ENCODE data around the gene AKR1E2. TPM values are rescaled to one million over a fixed set of nuclear protein-coding genes. Genes with fewer than 3 reads are reported as not detected.

AKR1E2 gene
- total RNA-seq, 2 experiments from 2014 or later = 5.1 to 5.6 TPM

- H3K27ac Mint-ChIP-seq = peak overlapping the region; percentile 65
Measured at GRCh38 chr10:4826792-4827324, 851 bp downstream of the AKR1E2 start.

GRCh38 chr10:4828005-4828404 lies 2.0 kb downstream of the AKR1E2 start:
- DNase-seq = no peak
- peaks cover 3% of the 10 kb centered on the region for H3K9me3 Mint-ChIP-seq
- H3K27me3 Mint-ChIP-seq = peaks cover 39% of the 10 kb centered on the region
- no peak overlapping the region for H3K27ac Mint-ChIP-seq
- H3K36me3 Mint-ChIP-seq = peaks cover 12% of the 10 kb centered on the region
- peaks cover 14% of the 10 kb centered on the region for H3K4me1 Mint-ChIP-seq
- no peak overlapping the region for H3K4me3 Mint-ChIP-seq

More at GRCh38 chr10:4826792-4827324, 851 bp downstream of the AKR1E2 start:
- peak overlapping the region; percentile 79 for H3K4me3 Mint-ChIP-seq
- DNase-seq = no peak
- H3K9me3 Mint-ChIP-seq = peaks cover 3% of the 10 kb centered on the region
- peaks cover 11% of the 10 kb centered on the region for H3K36me3 Mint-ChIP-seq
- peaks cover 14% of the 10 kb centered on the region for H3K4me1 Mint-ChIP-seq
- peaks cover 39% of the 10 kb centered on the region for H3K27me3 Mint-ChIP-seq

- peaks cover 3% of the 10 kb centered on the region for H3K9me3 Mint-ChIP-seq
- H3K27ac Mint-ChIP-seq = no peak overlapping the region
- H3K36me3 Mint-ChIP-seq = peaks cover 19% of the 10 kb centered on the region
- H3K4me3 Mint-ChIP-seq = no peak overlapping the region
- peaks cover 21% of the 10 kb centered on the region for H3K4me1 Mint-ChIP-seq
- no peak for DNase-seq
- H3K27me3 Mint-ChIP-seq = peaks cover 27% of the 10 kb centered on the region
Measured at GRCh38 chr10:4830551-4830950, 4.5 kb downstream of the AKR1E2 start.

DNA sequence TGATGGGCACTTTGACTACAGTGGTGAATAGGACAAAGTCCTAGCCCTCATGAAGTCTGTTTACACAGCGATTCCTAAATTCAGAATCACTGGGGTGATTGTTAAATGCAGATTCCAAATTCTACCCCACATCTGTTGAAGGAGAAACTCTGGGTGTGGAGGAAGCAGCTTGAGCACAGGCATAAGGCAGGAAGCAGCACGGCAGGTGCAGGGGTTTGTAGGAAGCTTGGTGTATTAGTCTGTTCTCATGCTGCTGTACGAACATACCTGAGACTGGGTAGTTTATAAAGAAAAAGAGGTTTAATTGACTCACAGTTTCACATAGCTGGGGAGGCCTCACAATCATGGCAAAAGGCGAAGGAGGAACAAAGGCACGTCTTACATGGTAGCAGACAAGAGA lies 5.1 kb downstream of the AKR1E2 start:
- H3K4me3 Mint-ChIP-seq = no peak overlapping the region
- no peaks in the 10 kb centered on the region for H3K9me3 Mint-ChIP-seq
- peaks cover 23% of the 10 kb centered on the region for H3K27me3 Mint-ChIP-seq
- DNase-seq = no peak
- peaks cover 20% of the 10 kb centered on the region for H3K36me3 Mint-ChIP-seq
- no peak overlapping the region for H3K27ac Mint-ChIP-seq
- H3K4me1 Mint-ChIP-seq = peaks cover 21% of the 10 kb centered on the region

GRCh38 chr10:4833286-4833685 lies 7.3 kb downstream of the AKR1E2 start:
- H3K9me3 Mint-ChIP-seq = no peaks in the 10 kb centered on the region
- H3K27ac Mint-ChIP-seq = no peak overlapping the region
- H3K4me1 Mint-ChIP-seq = peaks cover 25% of the 10 kb centered on the region
- H3K4me3 Mint-ChIP-seq = no peak overlapping the region
- peaks cover 7% of the 10 kb centered on the region for H3K27me3 Mint-ChIP-seq
- DNase-seq = no peak
- peaks cover 28% of the 10 kb centered on the region for H3K36me3 Mint-ChIP-seq

DNA sequence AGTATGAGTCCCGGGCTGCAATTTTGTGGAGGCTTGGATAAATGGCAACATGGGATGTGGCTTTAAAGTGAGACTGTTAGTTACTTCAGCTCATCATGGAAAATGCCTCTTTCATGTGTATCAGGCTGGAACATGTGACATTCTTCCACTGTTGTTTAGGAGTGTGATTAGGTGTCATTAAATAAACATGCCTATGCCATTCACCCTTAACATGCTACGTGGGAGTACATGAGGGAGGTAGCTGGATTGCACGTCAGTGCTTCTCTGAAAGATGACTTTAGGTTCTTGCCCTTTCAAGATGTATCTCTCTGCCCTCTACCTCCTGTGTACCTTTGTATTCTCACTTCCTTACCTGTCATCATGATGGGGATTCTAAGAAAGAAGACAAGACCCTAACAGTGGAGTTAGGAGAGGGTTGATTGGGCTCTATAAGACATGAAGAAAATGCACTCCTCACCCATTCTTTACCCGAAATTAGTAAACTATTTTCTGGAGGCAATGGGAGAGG lies 8.9 kb downstream of the AKR1E2 start:
- H3K27ac Mint-ChIP-seq = peak overlapping the region; percentile 13
- DNase-seq = no peak
- peaks cover 25% of the 10 kb centered on the region for H3K4me1 Mint-ChIP-seq
- H3K36me3 Mint-ChIP-seq = peaks cover 28% of the 10 kb centered on the region
- H3K4me3 Mint-ChIP-seq = no peak overlapping the region
- H3K27me3 Mint-ChIP-seq = no peaks in the 10 kb centered on the region
- H3K9me3 Mint-ChIP-seq = no peaks in the 10 kb centered on the region

DNA sequence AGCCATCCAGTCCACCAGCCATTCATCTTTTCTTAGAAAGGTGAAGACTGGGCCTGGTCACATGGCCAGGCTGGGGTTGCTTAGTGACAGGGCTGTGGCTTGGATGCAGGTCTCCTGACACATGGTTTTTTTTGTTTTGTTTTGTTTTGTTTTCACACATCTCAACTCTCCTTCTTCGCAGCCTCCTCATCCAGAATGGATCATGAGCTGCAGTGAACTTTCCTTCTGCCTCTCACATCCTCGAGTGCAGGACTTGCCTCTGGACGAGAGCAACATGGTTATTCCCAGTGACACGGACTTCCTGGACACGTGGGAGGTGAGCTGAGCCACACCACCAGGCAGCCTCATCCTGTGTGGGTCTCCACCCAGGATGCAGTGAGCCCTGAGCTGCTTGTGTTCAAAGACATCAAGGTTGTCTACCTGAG lies 9.5 kb downstream of the AKR1E2 start:
- H3K4me3 Mint-ChIP-seq = no peak overlapping the region
- peaks cover 23% of the 10 kb centered on the region for H3K4me1 Mint-ChIP-seq
- H3K36me3 Mint-ChIP-seq = peaks cover 26% of the 10 kb centered on the region
- no peaks in the 10 kb centered on the region for H3K27me3 Mint-ChIP-seq
- no peak for DNase-seq
- no peak overlapping the region for H3K27ac Mint-ChIP-seq
- H3K9me3 Mint-ChIP-seq = no peaks in the 10 kb centered on the region

GRCh38 chr10:4836416-4836969 lies 10.5 kb downstream of the AKR1E2 start:
- Mint-ChIP-seq H3K27me3 (no peaks in the 10 kb centered on the region), H3K4me3 (no peak overlapping the region), H3K36me3 (peaks cover 21% of the 10 kb centered on the region), H3K27ac (no peak overlapping the region), H3K9me3 (no peaks in the 10 kb centered on the region), H3K4me1 (peaks cover 21% of the 10 kb centered on the region)
- DNase-seq = no peak

DNA sequence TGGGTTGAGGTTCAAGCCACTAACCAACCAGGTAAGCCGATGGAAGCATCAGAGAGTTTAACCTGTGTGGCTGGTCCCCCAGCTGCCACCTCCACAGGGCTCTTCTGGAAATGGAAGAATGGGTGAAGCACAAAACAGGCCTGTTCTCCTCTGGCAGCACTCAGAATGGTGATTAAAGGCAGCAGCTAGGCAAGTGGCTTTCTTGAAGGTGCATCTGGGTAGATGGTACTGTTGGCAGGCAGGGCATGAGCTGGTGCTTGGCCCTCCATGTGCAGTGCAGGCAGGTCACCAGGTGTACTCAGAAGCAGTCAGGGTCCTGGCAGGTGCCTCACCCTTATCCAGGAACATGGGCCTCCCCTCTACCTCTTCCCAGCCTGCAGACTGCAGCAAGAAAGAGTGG lies 11.5 kb downstream of the AKR1E2 start:
- Mint-ChIP-seq H3K9me3 (no peaks in the 10 kb centered on the region), H3K27me3 (no peaks in the 10 kb centered on the region), H3K27ac (no peak overlapping the region), H3K4me3 (no peak overlapping the region), H3K36me3 (peaks cover 19% of the 10 kb centered on the region), H3K4me1 (peaks cover 21% of the 10 kb centered on the region)
- no peak for DNase-seq

DNA sequence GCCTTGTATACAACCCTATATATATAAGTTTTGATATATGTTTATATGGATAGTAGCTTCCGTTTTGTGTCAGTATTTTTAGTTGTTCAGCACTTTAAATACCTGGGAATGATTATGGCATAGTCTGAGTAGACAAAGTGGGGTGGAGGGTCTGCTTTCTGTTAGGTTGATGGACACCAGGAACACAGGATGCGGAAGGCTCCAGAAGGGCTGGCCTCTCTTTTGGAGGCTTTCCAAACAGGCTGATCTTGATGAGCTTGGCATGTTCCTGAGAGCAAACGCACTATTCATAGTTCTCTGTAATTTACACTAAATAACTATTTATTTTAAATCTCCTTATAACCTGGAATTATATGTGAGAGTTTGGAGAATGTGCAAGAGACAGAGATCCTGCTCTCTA lies 12.7 kb downstream of the AKR1E2 start:
- Mint-ChIP-seq H3K4me3 (no peak overlapping the region), H3K9me3 (no peaks in the 10 kb centered on the region), H3K27me3 (no peaks in the 10 kb centered on the region), H3K4me1 (peaks cover 21% of the 10 kb centered on the region), H3K27ac (no peak overlapping the region), H3K36me3 (peaks cover 16% of the 10 kb centered on the region)
- DNase-seq = no peak

- no peak for DNase-seq
- no peak overlapping the region for H3K27ac Mint-ChIP-seq
- H3K9me3 Mint-ChIP-seq = no peaks in the 10 kb centered on the region
- no peaks in the 10 kb centered on the region for H3K27me3 Mint-ChIP-seq
- H3K36me3 Mint-ChIP-seq = peaks cover 14% of the 10 kb centered on the region
- H3K4me1 Mint-ChIP-seq = peaks cover 21% of the 10 kb centered on the region
- no peak overlapping the region for H3K4me3 Mint-ChIP-seq
Measured at GRCh38 chr10:4839353-4839752, 13.3 kb downstream of the AKR1E2 start.

GRCh38 chr10:4840151-4840550 lies 14.1 kb downstream of the AKR1E2 start:
- Mint-ChIP-seq H3K27ac (no peak overlapping the region), H3K9me3 (no peaks in the 10 kb centered on the region), H3K4me3 (no peak overlapping the region), H3K36me3 (peaks cover 12% of the 10 kb centered on the region), H3K27me3 (no peaks in the 10 kb centered on the region), H3K4me1 (peaks cover 16% of the 10 kb centered on the region)
- DNase-seq = no peak

GRCh38 chr10:4843525-4844180 lies 17.6 kb downstream of the AKR1E2 start:
- H3K27me3 Mint-ChIP-seq = no peaks in the 10 kb centered on the region
- DNase-seq = no peak
- no peak overlapping the region for H3K4me3 Mint-ChIP-seq
- H3K9me3 Mint-ChIP-seq = no peaks in the 10 kb centered on the region
- H3K27ac Mint-ChIP-seq = no peak overlapping the region
- H3K36me3 Mint-ChIP-seq = no peaks in the 10 kb centered on the region
- H3K4me1 Mint-ChIP-seq = no peaks in the 10 kb centered on the region

DNA sequence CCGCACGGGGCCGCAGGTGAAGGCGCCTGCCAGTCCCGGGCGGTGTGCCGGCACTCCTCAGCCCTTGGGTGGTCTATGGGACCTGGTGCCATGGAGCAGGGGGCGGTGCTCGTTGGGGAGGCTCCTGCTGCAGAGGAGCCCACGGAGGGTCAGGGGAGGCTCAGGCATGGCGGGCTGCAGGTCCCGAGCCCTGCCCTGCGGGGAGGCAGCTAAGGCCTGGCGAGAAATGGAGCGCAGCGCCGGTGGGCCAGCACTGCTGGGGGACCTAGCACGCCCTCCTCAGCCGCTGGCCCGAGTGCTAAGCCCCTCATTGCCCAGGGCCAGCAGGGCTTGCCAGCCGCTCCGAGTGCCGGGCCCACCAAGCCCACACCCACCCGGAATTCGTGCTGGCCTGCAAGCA lies 18.9 kb downstream of the AKR1E2 start:
- peaks cover 1% of the 10 kb centered on the region for H3K36me3 Mint-ChIP-seq
- DNase-seq = no peak
- H3K4me3 Mint-ChIP-seq = no peak overlapping the region
- H3K27ac Mint-ChIP-seq = no peak overlapping the region
- no peaks in the 10 kb centered on the region for H3K9me3 Mint-ChIP-seq
- H3K27me3 Mint-ChIP-seq = no peaks in the 10 kb centered on the region
- peaks cover 8% of the 10 kb centered on the region for H3K4me1 Mint-ChIP-seq

DNA sequence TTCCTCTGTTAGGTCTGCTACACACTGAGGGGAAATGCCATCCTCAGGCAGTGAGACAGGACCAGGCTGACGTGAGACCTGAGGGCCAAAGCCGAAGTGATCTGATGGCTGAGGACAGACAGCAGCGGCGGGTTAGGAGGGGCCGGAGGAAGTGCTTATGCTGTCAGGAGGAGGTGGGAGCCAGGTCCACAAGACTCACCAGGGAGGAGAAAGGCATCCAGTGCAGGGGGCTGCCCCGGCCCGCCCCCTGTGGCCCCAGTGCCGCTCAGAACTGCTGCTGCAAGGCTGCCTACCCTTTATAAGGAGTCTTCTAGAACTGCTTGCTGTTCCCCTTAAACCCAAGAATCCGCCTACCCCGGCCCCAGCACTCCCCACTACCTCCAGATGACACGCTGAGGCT lies 19.8 kb downstream of the AKR1E2 start:
- no peak overlapping the region for H3K27ac Mint-ChIP-seq
- no peak overlapping the region for H3K4me3 Mint-ChIP-seq
- no peaks in the 10 kb centered on the region for H3K9me3 Mint-ChIP-seq
- DNase-seq = no peak
- peaks cover 1% of the 10 kb centered on the region for H3K36me3 Mint-ChIP-seq
- H3K27me3 Mint-ChIP-seq = no peaks in the 10 kb centered on the region
- H3K4me1 Mint-ChIP-seq = peaks cover 12% of the 10 kb centered on the region

DNA sequence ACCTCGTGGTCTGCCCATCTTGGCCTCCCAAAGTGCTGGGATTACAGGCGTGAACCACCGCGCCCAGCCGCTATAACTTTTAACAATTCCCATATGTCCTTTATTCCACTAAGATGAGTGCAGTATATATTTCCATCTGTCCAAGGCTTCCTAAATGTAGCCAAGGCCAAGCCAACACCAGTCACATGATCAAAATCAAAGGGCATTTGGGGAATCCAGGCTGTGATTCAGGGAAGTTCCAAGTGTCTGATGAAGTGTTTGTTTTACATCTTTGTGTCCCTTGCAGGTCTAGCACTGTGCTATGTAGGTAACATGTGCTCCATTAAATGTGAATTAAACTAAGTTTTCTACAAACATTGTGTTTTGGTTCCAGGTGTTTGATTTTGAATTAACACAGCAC lies 20.8 kb downstream of the AKR1E2 start:
- no peak overlapping the region for H3K4me3 Mint-ChIP-seq
- H3K9me3 Mint-ChIP-seq = no peaks in the 10 kb centered on the region
- DNase-seq = no peak
- H3K36me3 Mint-ChIP-seq = peaks cover 1% of the 10 kb centered on the region
- peaks cover 12% of the 10 kb centered on the region for H3K4me1 Mint-ChIP-seq
- H3K27ac Mint-ChIP-seq = no peak overlapping the region
- no peaks in the 10 kb centered on the region for H3K27me3 Mint-ChIP-seq

Measured in activated naive CD8-positive, alpha-beta T cell treated with anti-CD3 and anti-CD28 coated beads for 36 hours (primary cell).